HL-60 (cell line): Measurements from ENCODE around the gene EPS15.

Source experiments
- DNase-seq, 2 experiments: peaks; one replicate each; pipeline ENCODE4 v3.0.0-alpha.2; 2010 to 2020; ENCODE audit warnings: low read depth in 1 of 2, low spot score in 1 of 2
- H3K27ac ChIP-seq: fragments of 250-450 bp; sonication (Bioruptor Pico); replicated peaks from 2 replicates; pipeline ENCODE4 v1.5.1; 2020; ENCODE audit warnings: mild to moderate bottlenecking, moderate library complexity
- H3K27me3 ChIP-seq: fragments of 250-450 bp; sonication (Bioruptor Pico); 2 replicates; pipeline ENCODE4 v1.5.1; 2021; ENCODE audit warnings: mild to moderate bottlenecking, moderate library complexity; ENCODE audit not compliant: insufficient read depth, poor library complexity, severe bottlenecking
- H3K4me3 ChIP-seq: replicated peaks from 2 replicates; pipeline ENCODE4 v1.5.1; 2011; ENCODE audit warnings: mild to moderate bottlenecking, control low read depth, low read length; ENCODE audit not compliant: insufficient read depth
- CTCF ChIP-seq: IDR thresholded peaks from one replicate; pipeline ENCODE4 v1.5.1; 2011; ENCODE audit warnings: low read length, control low read depth, inconsistent platforms; ENCODE audit not compliant: insufficient read depth
- GABPA ChIP-seq: IDR thresholded peaks from 2 replicates; pipeline ENCODE4 v1.6.1; 2012; ENCODE audit warnings: low read depth
- POLR2AphosphoS5 ChIP-seq: IDR thresholded peaks from 2 replicates; pipeline ENCODE4 v1.6.1; 2012; ENCODE audit warnings: low read depth
- REST ChIP-seq: IDR thresholded peaks from 2 replicates; pipeline ENCODE4 v1.6.1; 2012; ENCODE audit warnings: low read depth; ENCODE audit not compliant: insufficient replicate concordance
- SPI1 ChIP-seq: IDR thresholded peaks from 2 replicates; pipeline ENCODE4 v1.6.1; 2012; ENCODE audit warnings: low read depth, mild to moderate bottlenecking, borderline replicate concordance

EPS15 gene

GRCh38 chr1:51381964-51382363 lies 137.1 kb downstream of the EPS15 start:
- Histone ChIP-seq H3K27ac (no peak overlapping the region), H3K27me3 (no peaks in the 10 kb centered on the region), H3K4me3 (no peak overlapping the region)
- no peak for TF ChIP-seq GABPA
- TF ChIP-seq REST = no peak
- no peak for TF ChIP-seq CTCF
- TF ChIP-seq POLR2AphosphoS5 = no peak
- no peak for TF ChIP-seq SPI1
- DNase-seq = no peak

DNA sequence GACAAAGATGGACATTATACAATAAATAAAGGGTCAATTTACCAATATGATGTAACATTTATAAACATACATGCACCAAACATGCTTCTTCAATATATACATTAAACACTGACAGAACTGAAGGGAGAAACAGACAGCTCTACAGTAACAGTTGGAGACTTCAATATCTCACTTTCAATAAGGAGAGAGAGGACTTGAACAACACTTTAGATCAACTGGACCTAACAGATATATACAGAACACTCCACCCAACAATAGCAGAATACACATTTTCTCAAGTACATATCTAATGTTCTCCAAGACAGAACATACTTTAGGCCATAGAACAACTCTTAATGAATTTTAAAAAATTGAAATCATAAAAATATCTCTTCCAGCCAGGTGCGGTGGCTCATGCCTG lies 138.1 kb downstream of the EPS15 start:
- Histone ChIP-seq H3K4me3 (no peak overlapping the region), H3K27ac (no peak overlapping the region), H3K27me3 (no peaks in the 10 kb centered on the region)
- TF ChIP-seq REST = no peak
- no peak for TF ChIP-seq GABPA
- no peak for TF ChIP-seq SPI1
- TF ChIP-seq CTCF = no peak
- no peak for TF ChIP-seq POLR2AphosphoS5
- DNase-seq = no peak

DNA sequence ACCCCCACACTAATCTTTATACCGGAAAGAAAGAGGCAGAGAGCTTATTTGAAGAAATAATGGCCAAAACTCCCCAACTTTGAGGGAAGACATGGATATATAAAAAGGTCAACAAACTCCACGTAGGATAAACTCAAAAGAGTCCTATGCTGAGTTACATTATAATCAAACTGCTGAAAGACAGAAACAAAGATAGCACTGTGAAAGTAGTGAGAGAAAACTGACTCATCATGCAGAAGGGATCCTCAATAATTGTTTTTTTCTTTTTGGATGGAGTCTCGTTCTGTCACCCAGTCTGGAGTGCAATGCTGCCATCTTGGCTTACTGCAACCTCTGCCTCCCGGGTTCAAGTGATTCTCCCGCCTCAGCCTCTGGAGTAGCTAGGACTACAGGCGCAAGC lies 140.2 kb downstream of the EPS15 start:
- DNase-seq = no peak
- TF ChIP-seq POLR2AphosphoS5 (no peak), REST (no peak), SPI1 (no peak)
- no peak overlapping the region for H3K4me3 ChIP-seq
- H3K27me3 ChIP-seq = no peaks in the 10 kb centered on the region
- no peak overlapping the region for H3K27ac ChIP-seq

GRCh38 chr1:51373898-51374297 lies 145.2 kb downstream of the EPS15 start:
- H3K27ac ChIP-seq = no peak overlapping the region
- TF ChIP-seq SPI1 = no peak
- TF ChIP-seq REST = no peak
- no peak for TF ChIP-seq CTCF
- TF ChIP-seq GABPA = no peak
- no peak for TF ChIP-seq POLR2AphosphoS5
- no peak for DNase-seq
- H3K4me3 ChIP-seq = no peak overlapping the region
- no peaks in the 10 kb centered on the region for H3K27me3 ChIP-seq
